ENCODE measurements around the gene SNX15.

SNX15 gene

DNA sequence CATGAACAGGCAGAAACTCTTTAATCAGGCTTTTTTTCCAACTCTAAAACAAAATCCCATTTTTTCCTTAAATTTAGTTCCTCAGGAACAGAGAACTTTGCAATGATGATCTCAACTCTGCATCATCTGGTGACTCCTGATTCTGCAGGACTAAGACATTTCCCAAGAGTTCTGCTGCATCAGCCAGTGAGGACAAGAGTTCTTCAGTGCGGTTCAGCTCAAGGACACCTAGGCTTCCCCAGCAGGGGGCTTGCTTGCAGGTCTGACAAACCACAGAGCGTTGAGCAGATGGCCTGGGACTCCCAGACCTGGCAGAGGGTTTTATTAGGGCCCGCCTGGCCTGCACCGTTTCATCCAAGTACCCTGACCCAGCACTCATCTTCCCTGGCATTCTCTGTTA is 50.2 kb downstream of the SNX15 start:
- H3K27ac ChIP-seq = no peak overlapping the region
- no peak for TF ChIP-seq ZFX (IDR thresholded peaks at IDR 0.05; ENCODE audit: borderline replicate concordance)
- TF ChIP-seq, protein P1, sequence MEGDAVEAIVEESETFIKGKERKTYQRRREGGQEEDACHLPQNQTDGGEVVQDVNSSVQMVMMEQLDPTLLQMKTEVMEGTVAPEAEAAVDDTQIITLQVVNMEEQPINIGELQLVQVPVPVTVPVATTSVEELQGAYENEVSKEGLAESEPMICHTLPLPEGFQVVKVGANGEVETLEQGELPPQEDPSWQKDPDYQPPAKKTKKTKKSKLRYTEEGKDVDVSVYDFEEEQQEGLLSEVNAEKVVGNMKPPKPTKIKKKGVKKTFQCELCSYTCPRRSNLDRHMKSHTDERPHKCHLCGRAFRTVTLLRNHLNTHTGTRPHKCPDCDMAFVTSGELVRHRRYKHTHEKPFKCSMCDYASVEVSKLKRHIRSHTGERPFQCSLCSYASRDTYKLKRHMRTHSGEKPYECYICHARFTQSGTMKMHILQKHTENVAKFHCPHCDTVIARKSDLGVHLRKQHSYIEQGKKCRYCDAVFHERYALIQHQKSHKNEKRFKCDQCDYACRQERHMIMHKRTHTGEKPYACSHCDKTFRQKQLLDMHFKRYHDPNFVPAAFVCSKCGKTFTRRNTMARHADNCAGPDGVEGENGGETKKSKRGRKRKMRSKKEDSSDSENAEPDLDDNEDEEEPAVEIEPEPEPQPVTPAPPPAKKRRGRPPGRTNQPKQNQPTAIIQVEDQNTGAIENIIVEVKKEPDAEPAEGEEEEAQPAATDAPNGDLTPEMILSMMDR (IDR thresholded peaks at IDR 0.05) = no peak

DNA sequence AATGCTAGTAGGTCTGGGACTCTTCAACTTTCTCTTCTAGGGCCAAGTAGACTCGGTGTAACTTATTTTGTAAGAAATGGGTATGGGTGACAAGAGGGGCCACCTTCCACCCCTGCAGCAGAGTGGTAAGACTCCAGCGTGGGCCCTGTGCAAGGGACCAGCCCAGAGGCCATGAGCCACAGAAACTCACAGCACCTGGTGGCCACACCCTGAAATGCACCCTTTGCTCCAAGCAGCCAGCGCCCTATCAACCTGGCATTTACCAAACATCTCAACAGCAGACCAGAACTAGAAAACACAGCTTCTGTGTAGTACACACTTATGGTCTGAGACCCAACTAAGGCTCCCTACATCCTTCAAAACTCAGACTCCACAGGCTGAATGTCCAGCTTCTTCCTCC is 50.9 kb downstream of the SNX15 start:
- peak overlapping the region; percentile 20; the same call in 1 of the 2 replicates for H3K27ac ChIP-seq
- TF ChIP-seq, protein P1 (IDR thresholded peaks at IDR 0.05) = peak; percentile 73
- TF ChIP-seq ZFX (IDR thresholded peaks at IDR 0.05; ENCODE audit: borderline replicate concordance) = no peak

DNA sequence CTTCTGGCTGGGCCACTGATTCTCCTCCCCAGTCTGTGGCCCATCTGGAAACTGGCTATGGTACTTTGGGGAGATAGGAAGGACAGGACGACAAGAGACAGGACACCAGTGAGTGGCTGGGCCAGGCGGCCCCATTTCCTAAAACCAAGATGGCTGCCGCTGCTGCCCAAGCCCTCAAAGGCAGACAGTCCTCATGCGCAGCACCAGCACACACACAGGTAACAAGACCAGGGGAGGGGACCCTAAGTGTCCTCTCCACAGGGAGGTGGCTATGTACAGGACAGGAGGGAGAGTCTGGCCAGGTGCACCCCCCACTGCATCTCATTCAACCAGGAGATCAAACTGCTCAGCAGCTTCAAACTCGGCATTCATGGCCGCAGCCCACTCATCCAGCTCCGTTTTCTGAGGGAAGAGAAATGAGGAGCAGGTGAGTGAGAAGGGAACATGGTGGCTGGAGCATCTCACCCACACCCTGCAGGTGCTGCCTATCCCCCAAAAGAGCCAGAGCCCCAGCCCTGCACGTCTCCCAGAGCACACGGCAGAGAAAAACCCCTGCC is 51.6 kb downstream of the SNX15 start:
- TF ChIP-seq, protein P1 (IDR thresholded peaks at IDR 0.05) = no peak
- TF ChIP-seq ZFX (IDR thresholded peaks at IDR 0.05; ENCODE audit: borderline replicate concordance) = no peak
- peak overlapping the region; percentile 20; the same call in 1 of the 2 replicates for H3K27ac ChIP-seq

DNA sequence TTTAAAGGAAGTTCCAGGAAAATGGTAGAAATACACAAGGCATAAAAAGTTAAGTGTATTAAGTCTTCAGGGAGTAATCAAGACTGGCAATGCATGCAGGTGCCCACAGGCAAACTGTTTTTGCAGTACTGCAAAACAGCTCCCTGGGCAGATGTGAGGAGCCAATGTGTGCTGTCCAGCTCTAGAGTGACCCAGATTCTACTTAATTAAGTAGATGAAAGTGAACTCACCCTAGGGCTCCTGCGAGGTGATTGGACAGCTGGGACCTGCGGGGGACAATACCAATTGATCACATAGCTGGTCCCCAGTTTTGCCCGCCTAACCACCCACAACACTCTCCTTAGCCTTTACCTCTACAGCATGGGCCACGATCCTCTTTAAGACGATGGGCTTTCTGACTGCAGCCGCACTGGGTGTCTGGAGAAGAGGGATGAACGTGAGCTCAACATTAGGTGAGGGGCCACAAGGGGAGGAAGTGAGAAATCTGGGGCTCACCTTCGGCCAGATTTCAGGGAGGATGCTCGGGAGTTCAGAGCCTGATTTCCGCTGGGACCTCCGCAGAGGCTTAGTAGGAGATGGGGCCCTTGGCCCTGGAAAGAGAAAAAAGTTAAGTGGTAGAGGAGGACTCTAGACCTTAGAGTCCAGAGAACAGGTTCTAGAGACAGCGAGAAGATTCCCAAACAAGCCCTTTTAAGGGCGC is 56.0 kb downstream of the SNX15 start:
- H3K27ac ChIP-seq = peak overlapping the region; percentile 80
- TF ChIP-seq, protein P1 (IDR thresholded peaks at IDR 0.05) = no peak
- no peak for TF ChIP-seq ZFX (IDR thresholded peaks at IDR 0.05; ENCODE audit: borderline replicate concordance)

DNA sequence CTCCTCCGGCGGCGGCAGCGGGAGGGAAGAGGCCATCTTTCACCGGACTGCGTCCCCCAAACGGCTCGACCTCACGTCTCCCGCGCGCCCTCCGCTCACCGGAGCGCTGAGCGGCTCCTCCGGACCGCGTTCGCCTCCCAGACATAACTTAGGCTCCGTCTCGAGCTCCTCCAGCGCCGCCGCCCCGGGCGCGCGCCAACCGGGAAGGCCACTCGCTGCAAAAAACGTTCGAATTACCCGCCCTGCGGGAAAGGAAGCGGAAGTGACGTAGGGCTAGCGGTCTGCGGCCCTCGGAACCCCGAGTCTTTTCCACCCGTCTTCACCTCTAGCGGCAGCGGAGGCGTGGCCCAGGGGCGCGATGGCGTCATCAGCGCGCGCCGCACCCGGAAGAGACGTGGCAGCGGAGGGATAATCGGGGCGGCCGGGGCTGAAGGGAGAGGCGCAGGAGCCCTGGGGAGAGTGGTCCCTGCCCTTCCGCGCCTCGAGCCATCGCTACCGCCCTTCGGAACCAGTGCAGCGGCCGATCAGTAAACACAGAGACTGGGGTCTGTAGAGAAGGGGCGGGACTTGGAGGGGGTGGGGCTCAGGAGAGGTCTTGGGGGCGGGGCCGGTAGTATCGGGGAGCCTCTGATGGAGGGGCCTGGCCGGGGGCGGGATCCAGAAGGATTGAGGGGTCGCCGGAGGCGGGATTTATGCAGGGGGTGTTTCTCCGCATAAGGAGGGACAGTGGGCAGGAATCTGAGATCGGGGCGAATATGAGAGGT is 56.8 kb downstream of the SNX15 start, which contains the start of the genes CDCA5 and ZFPL1:
TSS of gene CDCA5 (minus strand) at position 207 of the 764 bp plus-strand sequence. CDS start at position 145, 62 bp downstream.
TSS of gene ZFPL1 (plus strand) at position 389 of the 764 bp plus-strand sequence. CDS start 477 bp downstream, outside the sequence.
- peak within 1 kb of the TSS; percentile 80 for H3K27ac ChIP-seq
- TF ChIP-seq, protein P1 (IDR thresholded peaks at IDR 0.05) = no peak
- TF ChIP-seq ZFX (IDR thresholded peaks at IDR 0.05; ENCODE audit: borderline replicate concordance) = no peak

DNA sequence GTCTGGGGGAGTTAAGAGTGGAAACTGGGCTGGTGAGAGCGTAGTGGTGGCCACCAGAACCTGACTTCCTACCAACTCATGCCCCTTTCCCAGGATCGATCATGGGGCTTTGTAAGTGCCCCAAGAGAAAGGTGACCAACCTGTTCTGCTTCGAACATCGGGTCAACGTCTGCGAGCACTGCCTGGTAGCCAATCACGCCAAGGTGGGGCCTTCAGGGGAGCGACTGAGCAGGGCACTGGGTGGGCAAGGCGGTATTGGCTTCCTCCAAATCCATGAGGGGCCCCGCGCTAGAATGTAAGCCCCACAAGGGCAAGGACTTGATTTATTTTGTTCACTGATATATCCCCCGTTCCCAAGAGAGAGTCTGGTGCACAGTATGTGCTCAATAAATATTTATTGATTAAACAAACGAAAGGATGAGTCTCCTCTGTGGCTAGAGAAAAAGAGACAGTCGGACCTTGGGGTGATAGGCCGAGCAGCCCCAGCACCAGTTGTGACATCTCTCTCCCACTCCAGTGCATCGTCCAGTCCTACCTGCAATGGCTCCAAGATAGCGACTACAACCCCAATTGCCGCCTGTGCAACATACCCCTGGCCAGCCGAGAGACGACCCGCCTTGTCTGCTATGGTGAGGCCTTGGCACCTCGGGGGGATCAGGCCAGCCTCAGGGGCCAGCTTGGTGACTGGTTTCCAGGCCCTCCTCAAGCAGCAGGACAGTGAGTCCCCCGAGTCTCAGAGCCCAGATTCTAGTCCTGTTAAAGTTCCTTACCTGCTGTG is 57.5 kb downstream of the SNX15 start:
- H3K27ac ChIP-seq = peak overlapping the region; percentile 80

More for the DNA sequence above, 57.5 kb downstream of the SNX15 start:
- TF ChIP-seq, protein P1 (IDR thresholded peaks at IDR 0.05) = no peak
